ENCODE measurements around the gene MEOX1.

DNA sequence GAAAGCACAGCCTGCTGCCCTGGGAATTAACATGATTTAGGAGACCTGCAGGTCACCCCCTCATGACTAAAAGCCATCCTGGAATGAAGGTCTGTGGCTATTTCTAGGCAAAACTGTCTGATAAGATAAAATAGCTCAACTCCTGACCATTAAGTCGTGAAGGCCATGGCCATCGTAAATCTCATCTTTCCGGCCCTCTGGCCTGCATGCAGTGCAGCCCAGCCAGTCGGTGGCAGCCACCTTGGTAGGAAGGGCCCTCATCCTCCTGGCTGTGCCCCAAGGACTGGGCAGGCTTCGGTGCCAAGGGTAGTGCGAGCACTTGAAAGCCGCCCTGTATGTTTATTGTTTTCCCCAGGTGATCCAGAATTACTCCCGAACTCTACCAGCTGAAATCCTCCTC lies 18.2 kb upstream of the MEOX1 start:
- TF ChIP-seq POLR2A (IDR thresholded peaks at IDR 0.05; ENCODE audit: low read length) (no peak), GATA1 (IDR thresholded peaks at IDR 0.05; ENCODE audit: low read depth, low read length) (no peak)

Measured in erythroblast (primary cell).